ENCODE data around the gene SRGN.

Gene SRGN

DNA sequence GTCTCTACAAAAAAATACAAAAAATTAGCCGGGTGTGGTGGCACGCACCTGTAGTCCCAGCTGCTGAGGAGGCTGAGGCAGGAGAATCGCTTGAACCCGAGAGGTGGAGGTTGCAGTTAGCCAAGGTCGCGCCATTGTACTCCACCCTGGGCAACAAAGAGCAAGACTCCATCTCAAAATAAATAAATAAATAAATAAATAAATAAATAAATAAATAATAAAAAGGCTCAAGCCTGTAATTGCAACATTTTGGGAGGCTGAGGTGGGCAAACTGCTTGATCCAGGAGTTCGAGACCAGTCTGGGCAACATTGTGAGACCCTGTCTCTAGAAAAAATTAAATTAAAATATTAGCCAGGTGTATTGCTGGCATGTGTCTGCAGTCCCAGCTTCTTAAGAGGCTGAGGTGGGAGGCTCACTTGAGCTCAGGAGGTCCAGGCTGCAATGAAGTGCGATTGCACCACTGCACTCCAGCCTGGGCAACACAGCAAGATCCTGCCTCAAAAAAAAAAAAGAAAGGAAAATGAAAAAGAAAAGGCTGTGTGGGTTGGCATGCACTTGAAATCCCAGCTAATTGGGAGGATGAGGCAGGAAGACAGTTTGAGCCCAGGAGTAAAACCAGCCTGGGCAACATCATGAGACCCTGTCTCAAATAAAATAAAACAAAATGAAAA is 27.6 kb upstream of the SRGN start:
- FAIRE-seq (no peak), DNase-seq (ENCODE audit: extremely low spot score, insufficient read length, low read depth) (no peak)

- DNase-seq (ENCODE audit: extremely low spot score, insufficient read length, low read depth) (peak; percentile 29), FAIRE-seq (peak; percentile 91)
These were observed 26.4 kb upstream of the SRGN start for GRCh38 chr10:69061305-69062161.

DNA sequence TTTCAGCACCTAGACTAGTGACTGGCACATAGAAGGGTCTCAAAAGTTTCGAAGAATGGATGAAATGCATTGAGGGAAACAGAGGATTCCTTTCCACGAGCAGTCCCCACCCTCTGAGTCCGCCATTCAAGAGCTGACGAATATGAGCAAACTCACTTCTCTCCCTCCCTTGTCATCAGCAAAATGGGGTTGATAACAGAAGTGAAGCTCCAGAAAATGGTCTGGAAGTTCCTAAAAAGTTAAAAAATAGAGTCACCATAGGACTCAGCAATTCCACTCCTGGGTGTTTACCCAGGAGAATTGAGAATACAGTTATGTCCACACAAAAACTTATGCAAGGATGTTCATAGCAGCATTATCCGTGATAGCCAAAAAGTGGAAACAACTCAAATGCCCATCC is 25.0 kb upstream of the SRGN start:
- no peak for DNase-seq (ENCODE audit: extremely low spot score, insufficient read length, low read depth)
- FAIRE-seq, result no peak

DNA sequence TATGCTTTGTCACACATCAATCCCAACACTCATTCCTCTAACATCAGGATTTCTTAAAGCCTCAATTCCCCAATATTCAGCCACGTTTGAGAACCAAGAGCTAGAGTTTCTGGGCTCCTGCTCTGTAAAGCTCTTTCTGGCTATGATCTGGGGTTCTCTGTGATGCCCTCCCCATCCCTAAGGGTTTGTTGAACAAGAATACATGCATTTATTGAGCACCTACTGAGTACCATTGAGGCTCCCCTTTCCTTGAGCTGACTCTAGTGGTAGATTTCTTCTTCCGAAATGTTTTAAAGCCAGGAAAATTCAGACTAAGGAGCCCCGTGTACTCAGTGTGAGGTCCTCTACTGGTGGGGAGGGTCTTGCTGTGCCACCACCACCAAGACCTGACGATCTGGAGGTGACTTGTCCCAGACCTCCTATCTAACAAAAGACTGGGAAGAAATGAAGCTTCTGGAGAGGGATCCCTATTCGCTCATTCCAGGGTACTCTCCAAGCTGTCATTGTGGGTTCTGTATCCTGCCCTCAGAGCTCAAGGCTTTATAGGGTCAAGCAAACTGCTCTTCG is 23.1 kb upstream of the SRGN start:
- no peak for DNase-seq (ENCODE audit: extremely low spot score, insufficient read length, low read depth)
- no peak for FAIRE-seq

DNA sequence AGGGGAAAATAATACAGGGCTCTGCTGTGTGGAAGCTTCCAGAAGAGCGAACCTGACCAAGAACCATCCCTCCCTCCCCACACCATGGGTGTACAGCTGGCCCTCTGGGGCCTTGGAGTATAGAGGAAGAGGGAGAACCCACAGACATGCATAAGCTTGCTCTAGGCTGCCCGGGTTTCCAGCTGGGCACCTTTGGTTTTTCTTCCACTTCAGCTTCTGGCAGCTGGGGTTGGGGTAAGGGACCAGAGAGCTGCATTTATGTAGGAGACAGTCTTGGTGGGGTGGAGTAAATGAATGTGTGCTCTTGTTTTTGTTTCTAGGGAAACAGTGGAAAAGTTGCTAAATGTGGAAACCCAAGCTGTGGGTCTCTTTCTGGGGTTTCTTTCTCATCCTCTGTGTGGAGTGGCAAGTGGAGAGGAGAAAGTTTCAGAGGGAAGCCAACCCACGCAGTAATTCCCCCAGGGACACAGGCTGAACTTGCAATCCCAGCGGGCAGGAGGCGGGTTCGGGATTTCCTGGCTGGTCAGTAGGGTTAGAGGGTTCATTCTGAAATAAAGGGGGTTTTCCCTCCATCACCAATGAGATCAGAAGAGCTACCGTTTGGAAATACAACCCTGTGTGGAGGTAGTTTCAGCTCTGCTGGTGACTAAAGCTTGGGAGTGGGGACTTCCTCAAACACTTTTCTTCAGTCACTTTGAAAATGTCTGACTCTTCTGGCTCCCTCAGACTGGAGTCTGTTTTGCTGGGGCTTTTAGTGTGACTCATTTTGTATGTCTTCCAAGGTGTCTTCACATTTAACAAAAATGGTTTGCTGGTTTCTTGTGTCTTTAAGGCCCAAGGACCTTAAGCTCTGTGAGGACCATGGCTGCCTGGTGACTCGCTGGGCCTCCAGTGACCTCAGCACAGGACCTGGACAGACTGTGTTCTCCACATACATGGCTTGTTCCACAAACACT is 22.2 kb upstream of the SRGN start:
- FAIRE-seq (peak; percentile 95), DNase-seq (ENCODE audit: extremely low spot score, insufficient read length, low read depth) (no peak)

GRCh38 chr10:69067189-69067588 is 20.7 kb upstream of the SRGN start:
- FAIRE-seq, result no peak
- DNase-seq (ENCODE audit: extremely low spot score, insufficient read length, low read depth), result no peak

- DNase-seq (ENCODE audit: extremely low spot score, insufficient read length, low read depth) (no peak), FAIRE-seq (no peak)
These were observed 19.4 kb upstream of the SRGN start for GRCh38 chr10:69068549-69068948.

GRCh38 chr10:69069090-69070042 is 18.5 kb upstream of the SRGN start:
- DNase-seq (ENCODE audit: extremely low spot score, insufficient read length, low read depth) (no peak), FAIRE-seq (no peak)

DNA sequence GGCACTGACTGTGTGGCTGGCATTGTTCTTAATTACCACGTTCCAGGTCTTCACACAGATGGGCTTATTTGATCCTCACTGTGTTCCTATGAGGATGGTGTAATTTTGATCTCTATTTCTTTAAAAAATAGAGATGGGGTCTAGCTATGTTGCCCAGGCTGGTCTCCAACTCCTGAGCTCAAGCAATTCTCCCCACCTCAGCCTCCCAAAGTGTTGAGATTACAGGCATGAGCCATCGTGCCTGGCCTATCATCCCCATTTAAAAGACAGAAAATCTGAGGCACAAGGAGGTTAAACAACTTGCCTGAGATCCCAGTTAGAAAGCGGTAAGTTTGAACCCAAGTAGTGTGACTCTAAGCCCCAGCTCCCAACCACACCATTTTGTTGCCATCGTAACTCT is 17.0 kb upstream of the SRGN start:
- FAIRE-seq, result no peak
- DNase-seq (ENCODE audit: extremely low spot score, insufficient read length, low read depth), result no peak

GRCh38 chr10:69071610-69072009 is 16.3 kb upstream of the SRGN start:
- FAIRE-seq, result no peak
- DNase-seq (ENCODE audit: extremely low spot score, insufficient read length, low read depth), result no peak

DNA sequence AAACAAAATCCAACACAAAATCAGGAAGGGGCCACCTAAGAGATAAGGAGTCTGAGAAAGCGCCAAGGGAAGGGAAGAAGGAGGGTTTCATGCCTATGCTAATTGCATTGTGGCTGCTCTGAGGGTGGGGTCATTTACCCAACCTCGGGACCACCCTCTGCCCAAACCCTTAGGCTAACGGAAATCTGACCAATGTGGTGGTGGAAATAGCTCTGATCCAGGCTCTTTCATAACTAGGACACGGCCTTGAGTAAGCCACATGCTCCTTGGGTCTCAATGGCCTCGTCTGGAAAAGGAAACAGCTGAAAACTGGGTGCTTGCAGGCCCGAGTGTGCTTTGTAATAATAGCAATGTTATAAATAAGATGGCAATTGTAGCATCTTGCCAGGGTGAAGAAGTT is 14.9 kb upstream of the SRGN start:
- DNase-seq (ENCODE audit: extremely low spot score, insufficient read length, low read depth) (no peak), FAIRE-seq (no peak)

DNA sequence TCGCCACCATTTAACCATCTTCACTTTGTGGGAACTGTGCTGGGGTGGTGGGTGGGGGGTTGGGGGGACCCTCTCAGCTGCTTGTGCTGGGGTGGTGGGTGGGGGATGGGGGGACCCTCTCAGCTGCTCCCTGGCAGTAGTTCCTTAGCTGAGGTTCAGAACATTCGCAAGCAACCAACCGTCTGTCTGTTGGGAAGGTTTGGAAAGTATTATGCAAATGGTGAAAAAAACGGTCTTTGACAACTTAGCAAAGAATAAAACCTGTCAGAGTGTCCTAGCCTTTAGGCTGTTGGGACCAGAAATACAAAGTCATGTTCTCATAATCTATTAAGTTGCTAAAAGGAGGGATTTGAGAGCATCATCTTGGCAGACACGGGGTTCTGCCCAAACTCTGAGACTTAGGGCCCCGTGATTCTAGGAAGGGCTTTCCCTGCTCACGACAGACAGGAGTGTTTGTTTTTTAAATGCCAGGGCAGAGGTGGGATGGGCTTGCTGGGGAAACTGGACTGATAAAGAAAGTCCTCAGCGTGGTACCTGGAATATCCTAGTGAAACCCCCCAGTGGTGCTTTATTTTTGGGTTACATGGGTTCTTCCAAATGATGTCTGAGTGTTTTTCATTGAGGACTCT is 14.1 kb upstream of the SRGN start:
- DNase-seq (ENCODE audit: extremely low spot score, insufficient read length, low read depth) (no peak), FAIRE-seq (no peak)

DNA sequence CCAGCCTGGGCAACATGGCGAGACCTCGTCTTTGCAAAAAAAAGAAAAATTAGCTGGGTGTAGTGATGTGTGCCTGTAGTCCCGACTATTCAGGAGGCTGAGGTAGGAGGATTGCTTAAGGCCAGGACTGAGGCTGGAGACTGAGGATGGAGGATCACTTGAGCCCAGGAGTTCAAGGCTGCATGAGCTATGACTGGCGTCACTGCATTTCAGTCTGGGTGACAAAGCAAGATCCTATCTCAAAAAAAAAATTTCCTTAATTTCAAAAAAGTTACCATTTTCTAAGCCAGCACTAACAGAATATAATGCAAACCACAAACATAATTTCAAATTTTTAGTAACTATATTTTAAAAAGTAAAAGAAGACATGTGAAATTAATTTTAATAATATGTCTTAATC is 13.4 kb upstream of the SRGN start:
- DNase-seq (ENCODE audit: extremely low spot score, insufficient read length, low read depth) (no peak), FAIRE-seq (no peak)

DNA sequence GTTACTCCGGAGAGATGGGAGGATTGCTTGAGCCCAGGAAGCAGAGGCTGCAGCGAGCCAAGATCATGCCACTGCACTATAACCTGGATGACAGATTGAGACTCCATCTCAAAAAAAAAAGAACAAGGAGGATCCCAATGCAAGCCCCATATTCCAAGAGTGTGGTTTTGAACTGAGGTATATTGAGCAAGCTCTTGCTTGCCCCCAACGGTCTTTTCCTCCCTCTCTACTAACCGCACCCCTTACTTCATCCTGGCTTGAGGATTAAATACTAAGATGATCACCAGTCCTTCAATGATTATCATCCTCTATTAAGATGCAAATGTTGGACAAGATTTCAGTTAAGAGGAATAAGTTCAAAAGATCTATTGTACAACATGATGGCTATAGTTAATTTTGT is 12.5 kb upstream of the SRGN start:
- DNase-seq (ENCODE audit: extremely low spot score, insufficient read length, low read depth) (no peak), FAIRE-seq (no peak)

DNA sequence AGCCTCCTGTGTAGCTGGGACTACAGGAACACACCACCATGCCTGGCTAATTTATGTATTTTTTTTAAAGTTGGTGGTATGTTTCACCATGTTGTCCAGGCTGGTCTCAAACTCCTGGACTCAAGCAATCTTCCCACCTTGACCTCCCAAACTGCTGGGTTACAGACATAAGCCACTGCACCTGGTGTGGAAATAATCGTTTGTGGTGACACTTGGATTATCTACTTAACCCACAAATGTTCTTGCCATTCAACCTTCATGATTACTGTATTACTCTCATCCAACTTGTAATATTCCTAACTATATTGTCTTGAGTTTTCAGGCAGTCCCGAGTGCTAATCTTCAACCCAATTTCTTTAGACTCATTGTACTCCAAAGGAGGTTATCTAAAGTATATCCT is 9.6 kb upstream of the SRGN start:
- DNase-seq (ENCODE audit: extremely low spot score, insufficient read length, low read depth) (no peak), FAIRE-seq (no peak)

GRCh38 chr10:69080226-69080625 is 7.7 kb upstream of the SRGN start:
- no peak for DNase-seq (ENCODE audit: extremely low spot score, insufficient read length, low read depth)
- no peak for FAIRE-seq

DNA sequence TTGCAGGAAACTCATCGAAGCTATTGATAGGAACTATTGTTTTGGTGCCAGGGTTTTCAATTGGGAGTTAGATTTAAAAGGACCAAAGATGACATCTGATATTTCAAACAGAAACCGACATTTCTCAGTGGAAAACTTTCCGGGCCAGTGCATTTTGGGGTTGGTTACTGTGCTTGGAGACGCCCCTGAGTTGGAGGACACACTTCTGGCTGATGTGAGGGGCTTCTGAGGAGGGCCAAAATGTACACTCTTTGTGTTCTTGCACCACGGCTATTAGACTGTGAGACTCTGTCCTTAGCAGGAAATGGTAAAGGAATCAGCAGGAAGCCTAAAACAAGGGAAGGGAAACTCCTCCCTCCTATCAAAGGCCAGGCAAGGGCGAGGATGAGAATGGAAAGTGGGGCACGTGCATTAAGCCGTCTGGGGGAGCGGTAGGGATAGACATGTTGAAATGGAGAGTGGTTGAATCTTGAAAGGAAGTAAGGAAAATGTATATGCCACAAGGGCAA is 1.8 kb upstream of the SRGN start:
- DNase-seq (ENCODE audit: extremely low spot score, insufficient read length, low read depth), result no peak

DNA sequence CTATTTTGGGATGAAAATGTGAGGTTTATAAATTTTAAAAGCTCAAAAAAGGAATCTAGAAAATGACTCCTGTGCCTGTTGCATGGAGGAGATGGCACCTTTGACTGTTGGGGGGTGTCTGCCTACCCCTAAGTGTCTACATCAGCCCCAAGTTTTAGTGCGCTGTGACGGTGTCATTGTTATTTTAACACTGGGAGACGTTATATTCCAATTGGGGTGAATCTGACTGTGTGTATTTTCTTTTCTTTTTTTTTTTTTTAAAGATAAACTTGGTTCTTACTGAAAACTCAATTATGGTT is 517 bp downstream of the SRGN start:
- DNase-seq (ENCODE audit: extremely low spot score, insufficient read length, low read depth) (no peak), FAIRE-seq (no peak)

More for the DNA sequence above, 1.8 kb upstream of the SRGN start:
- no peak for FAIRE-seq
